A673 (cell line): ENCODE results near the gene KIAA0232. TPM values are rescaled to one million over a fixed set of nuclear protein-coding genes. Genes with fewer than 3 reads are reported as not detected.

ENCODE experiments used
- BruUV-seq: library from RNA; stranded (reverse); fragments of 400-500 nt; replicated peaks from 2 replicates; lab custom pipeline; 2021; lab: Mats Ljungman, UMichigan
- CTCF ChIA-PET: fragments of 300-600 bp; sonication (Branson Sonifier 250); formaldehyde crosslinking; loops from one replicate; lab custom pipeline; 2022; ENCODE audit warnings: antibody characterized with exemption; lab: Charles Lee
- POLR2A ChIA-PET: fragments of 300-600 bp; sonication (Branson Sonifier 250); formaldehyde crosslinking; loops from one replicate; lab custom pipeline; 2022; ENCODE audit warnings: antibody characterized with exemption; ENCODE audit not compliant: low non-redundant PET; lab: Charles Lee
- DNase-seq: peaks from one replicate; pipeline ENCODE4 v3.0.0-alpha.2; 2015; ENCODE audit warnings: low spot score
- H3K27ac ChIP-seq: fragments of 200-600 bp; sonication (generic); 2 replicates; pipeline ENCODE4 v1.5.1; 2016; ENCODE audit warnings: mixed run types, low read depth, mild to moderate bottlenecking, mixed read lengths, antibody characterized with exemption, low read length; ENCODE audit not compliant: poor library complexity, severe bottlenecking
- H3K27me3 ChIP-seq: fragments of 200-600 bp; sonication (generic); replicated peaks from 2 replicates; pipeline ENCODE4 v1.6.1; 2017; ENCODE audit warnings: mixed run types, low read depth, mild to moderate bottlenecking, mixed read lengths, antibody characterized with exemption, low read length; ENCODE audit not compliant: insufficient read depth, poor library complexity
- H3K36me3 ChIP-seq: fragments of 200-600 bp; sonication (generic); 2 replicates; pipeline ENCODE4 v1.6.1; 2016; ENCODE audit warnings: mixed run types, mild to moderate bottlenecking, mixed read lengths, antibody characterized with exemption, low read length; ENCODE audit not compliant: insufficient read depth, poor library complexity, severe bottlenecking
- H3K4me1 ChIP-seq: fragments of 200-600 bp; sonication (generic); 2 replicates; pipeline ENCODE4 v1.6.1; 2017; ENCODE audit warnings: mixed run types, mild to moderate bottlenecking, mixed read lengths, antibody characterized with exemption, low read length; ENCODE audit not compliant: insufficient read depth, poor library complexity, severe bottlenecking
- H3K4me3 ChIP-seq: fragments of 200-600 bp; sonication (generic); 2 replicates; pipeline ENCODE4 v1.5.1; 2016; ENCODE audit warnings: low read depth, mixed run types, mild to moderate bottlenecking, mixed read lengths, low read length; ENCODE audit not compliant: poor library complexity, severe bottlenecking
- H3K9me3 ChIP-seq: fragments of 200-600 bp; sonication (generic); 2 replicates; pipeline ENCODE4 v1.6.1; 2016; ENCODE audit warnings: mixed run types, low read depth, mild to moderate bottlenecking, mixed read lengths, antibody characterized with exemption, low read length; ENCODE audit not compliant: poor library complexity, severe bottlenecking
- CTCF ChIP-seq: fragments of 300-800, 200-600 bp; sonication (generic); conservative IDR thresholded peaks from 2 replicates; pipeline ENCODE4 v1.5.1; 2017; ENCODE audit warnings: low read depth, mild to moderate bottlenecking, antibody characterized with exemption, low read length, moderate library complexity, mixed read lengths
- EZH2 ChIP-seq: fragments of 200-600 bp; sonication (generic); IDR thresholded peaks from 2 replicates; pipeline ENCODE4 v1.6.1; 2017; ENCODE audit warnings: borderline replicate concordance, low read depth, mild to moderate bottlenecking, mixed read lengths, antibody characterized with exemption, low read length; ENCODE audit not compliant: poor library complexity, severe bottlenecking
- intact Hi-C: fragments of 100-400 bp; cut with micrococcal nuclease; formaldehyde crosslinking; loops from one replicate; pipeline ENCODE4 v1.10.0; 2022; ENCODE audit not compliant: unreplicated experiment
- total RNA-seq: library from RNA; stranded (reverse); gene quantifications from 2 replicates; pipeline ENCODE4 v1.2.3, GENCODE V29; 2021

Gene KIAA0232
- total RNA-seq, 1 experiment from 2014 or later = 30.2 TPM

GRCh38 chr4:6781113-6781512, 1.4 kb upstream of the KIAA0232 start:
- no TSS peak for BruUV-seq
- no peak overlapping the region for H3K4me3 ChIP-seq
- TF ChIP-seq EZH2 (no peak), CTCF (no peak)
- intact Hi-C loops = loop anchor here (5.0 kb wide), 2 partner anchors 64 to 91 kb away; partner anchors contain the start of gene BLOC1S4
- H3K36me3 ChIP-seq = no peaks in the 10 kb centered on the region
- peaks cover 27% of the 10 kb centered on the region for H3K4me1 ChIP-seq
- CTCF ChIA-PET = no interaction called here
- DNase-seq = no peak
- no peak overlapping the region for H3K27ac ChIP-seq
- no peaks in the 10 kb centered on the region for H3K9me3 ChIP-seq
- no peaks in the 10 kb centered on the region for H3K27me3 ChIP-seq
- POLR2A ChIA-PET = no interaction called here

GRCh38 chr4:6781561-6781960, 966 bp upstream of the KIAA0232 start:
- Histone ChIP-seq H3K9me3 (no peaks in the 10 kb centered on the region), H3K27me3 (no peaks in the 10 kb centered on the region), H3K4me3 (peak overlapping the region; percentile 98), H3K27ac (no peak overlapping the region), H3K36me3 (peaks cover 3% of the 10 kb centered on the region), H3K4me1 (peaks cover 27% of the 10 kb centered on the region)
- intact Hi-C loops = loop anchor here (5.0 kb wide), 2 partner anchors 64 to 91 kb away; partner anchors contain the start of gene BLOC1S4
- POLR2A ChIA-PET = no interaction called here
- DNase-seq = no peak
- TF ChIP-seq EZH2 = no peak
- TF ChIP-seq CTCF = no peak
- TSS peak; percentile 71 for BruUV-seq
- CTCF ChIA-PET = no interaction called here

GRCh38 chr4:6782846-6783110, 251 bp downstream of the KIAA0232 start:
- H3K27me3 ChIP-seq = no peaks in the 10 kb centered on the region
- peaks cover 27% of the 10 kb centered on the region for H3K4me1 ChIP-seq
- H3K27ac ChIP-seq = peak overlapping the region; percentile 99
- POLR2A ChIA-PET = no interaction called here
- intact Hi-C loops = loop anchor here (5.0 kb wide), 2 partner anchors 65 to 90 kb away; partner anchors contain the start of gene BLOC1S4
- CTCF ChIA-PET = no interaction called here
- H3K36me3 ChIP-seq = peaks cover 5% of the 10 kb centered on the region
- BruUV-seq = no TSS peak
- no peak for DNase-seq
- peak overlapping the region; percentile 98 for H3K4me3 ChIP-seq
- TF ChIP-seq CTCF = no peak
- TF ChIP-seq EZH2 = no peak
- H3K9me3 ChIP-seq = no peaks in the 10 kb centered on the region
